H1 (cell line): ENCODE results near the gene AFG1L.

Experiments used
- EP300 ChIP-seq, 2 experiments: IDR thresholded peaks; 1 replicate in 1 of 2; 2 replicates in 1 of 2; pipeline ENCODE4 v1.6.1; 2011 to 2012; ENCODE audit warnings: low read depth in 2 of 2, low read length in 2 of 2, mild to moderate bottlenecking in 2 of 2, borderline replicate concordance in 1 of 2, inconsistent platforms in 1 of 2, moderate library complexity in 1 of 2
- GABPA ChIP-seq: IDR thresholded peaks from 2 replicates; pipeline ENCODE4 v1.6.1; 2011; ENCODE audit warnings: mild to moderate bottlenecking, low read length, moderate library complexity, borderline replicate concordance; ENCODE audit not compliant: insufficient read depth
- NRF1 ChIP-seq: IDR thresholded peaks from 2 replicates; pipeline ENCODE4 v1.6.1; 2011; ENCODE audit warnings: mild to moderate bottlenecking, low read depth, low read length, improper control_type of control experiment
- RNF2 ChIP-seq: fragments of 200-900, 300-1000 bp; sonication (generic); IDR thresholded peaks from 2 replicates; pipeline ENCODE4 v1.7.1; 2016; ENCODE audit warnings: borderline replicate concordance, low read depth, mild to moderate bottlenecking, antibody characterized with exemption, low read length; ENCODE audit not compliant: poor library complexity, severe bottlenecking; ENCODE audit errors: missing control alignments
- TF ChIP-seq, protein P1 (sequence below), 3 experiments: IDR thresholded peaks; 1 replicate in 2 of 3; 2 replicates in 1 of 3; pipeline versions ENCODE4 v1.5.1 to v1.6.1; 2011; ENCODE audit warnings: low read length in 3 of 3, mild to moderate bottlenecking in 3 of 3, inconsistent platforms in 2 of 3, low read depth in 1 of 3, moderate library complexity in 1 of 3; ENCODE audit not compliant: insufficient read depth in 1 of 3; ENCODE audit errors: control extremely low read depth in 1 of 3

DNA sequence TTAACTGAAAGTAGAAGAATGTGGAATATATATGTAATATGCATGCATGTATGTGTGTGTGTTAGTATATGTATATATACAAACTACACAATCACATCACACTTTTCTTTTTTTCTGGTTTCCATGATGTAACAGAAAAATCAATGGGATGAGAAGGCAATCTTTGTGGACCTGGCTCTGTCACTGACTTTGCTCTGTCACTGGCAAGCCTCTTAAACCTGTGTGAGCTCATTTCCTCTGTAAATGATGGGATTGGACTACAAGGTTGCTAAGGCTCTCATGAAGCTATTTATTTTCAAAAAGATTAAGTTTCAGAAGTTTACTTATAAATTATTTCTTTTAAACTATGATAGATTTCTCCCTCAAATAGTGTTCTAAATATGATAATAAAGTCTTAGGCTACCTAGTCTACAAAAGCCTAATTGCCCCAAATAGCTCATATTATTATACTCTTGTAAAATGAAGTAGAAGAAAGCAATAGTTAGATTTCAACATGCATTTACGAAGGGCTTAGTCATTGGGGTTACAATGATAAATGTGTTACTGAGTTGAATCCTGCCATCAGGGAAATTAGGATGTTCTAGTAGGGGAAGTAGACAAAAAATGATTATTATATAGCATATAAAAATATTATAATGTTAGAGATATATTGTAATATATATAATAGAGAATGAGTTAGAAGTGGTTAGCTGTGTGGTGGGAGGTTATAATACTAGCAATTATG lies 129.3 kb downstream of the AFG1L start:
- TF ChIP-seq NRF1 (no peak), EP300 (IDR thresholded peaks at IDR 0.05; ENCODE audit: borderline replicate concordance in 1 of 2, low read depth in 2 of 2, low read length in 2 of 2) (no peak), RNF2 (no peak), GABPA (no peak)
- TF ChIP-seq, protein P1, sequence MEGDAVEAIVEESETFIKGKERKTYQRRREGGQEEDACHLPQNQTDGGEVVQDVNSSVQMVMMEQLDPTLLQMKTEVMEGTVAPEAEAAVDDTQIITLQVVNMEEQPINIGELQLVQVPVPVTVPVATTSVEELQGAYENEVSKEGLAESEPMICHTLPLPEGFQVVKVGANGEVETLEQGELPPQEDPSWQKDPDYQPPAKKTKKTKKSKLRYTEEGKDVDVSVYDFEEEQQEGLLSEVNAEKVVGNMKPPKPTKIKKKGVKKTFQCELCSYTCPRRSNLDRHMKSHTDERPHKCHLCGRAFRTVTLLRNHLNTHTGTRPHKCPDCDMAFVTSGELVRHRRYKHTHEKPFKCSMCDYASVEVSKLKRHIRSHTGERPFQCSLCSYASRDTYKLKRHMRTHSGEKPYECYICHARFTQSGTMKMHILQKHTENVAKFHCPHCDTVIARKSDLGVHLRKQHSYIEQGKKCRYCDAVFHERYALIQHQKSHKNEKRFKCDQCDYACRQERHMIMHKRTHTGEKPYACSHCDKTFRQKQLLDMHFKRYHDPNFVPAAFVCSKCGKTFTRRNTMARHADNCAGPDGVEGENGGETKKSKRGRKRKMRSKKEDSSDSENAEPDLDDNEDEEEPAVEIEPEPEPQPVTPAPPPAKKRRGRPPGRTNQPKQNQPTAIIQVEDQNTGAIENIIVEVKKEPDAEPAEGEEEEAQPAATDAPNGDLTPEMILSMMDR (IDR thresholded peaks at IDR 0.05; ENCODE audit: control extremely low read depth in 1 of 3, insufficient read depth in 1 of 3, low read depth in 1 of 3, low read length in 3 of 3) = no peak
